MCF 10A (cell line): Measurements from ENCODE around the gene SP9. TPM values are rescaled to one million over a fixed set of nuclear protein-coding genes. Genes with fewer than 3 reads are reported as not detected.
A peak's percentile ranks its signal among the peaks of the same experiment; 100 is the strongest.
"Not testable (repeated sequence)": the region's sequence is repeated elsewhere in the genome, so short reads cannot be mapped to it uniquely, and the experiment has no call there.

Experiments used
- BruUV-seq: library from RNA; stranded (reverse); fragments of 400-500 nt; replicated peaks from 2 replicates; lab custom pipeline; 2021; lab: Mats Ljungman, UMichigan
- CTCF ChIA-PET: fragments of 300-600 bp; sonication (Branson Sonifier 250); formaldehyde crosslinking; extraction: SDS; loops from one replicate; lab custom pipeline; 2021; ENCODE audit warnings: antibody characterized with exemption, inconsistent platforms; lab: Yijun Ruan, JAX
- POLR2A ChIA-PET: fragments of 300-600, 350-650 bp; sonication (Branson Sonifier 250); formaldehyde crosslinking; extraction: SDS; loops from one replicate; lab custom pipeline; 2020; ENCODE audit warnings: antibody characterized with exemption, inconsistent platforms; lab: Yijun Ruan, JAX
- DNase-seq: peaks from one replicate; pipeline ENCODE4 v3.0.0-alpha.2; 2018; ENCODE audit not compliant: unreplicated experiment
- H3K27ac Mint-ChIP-seq: one replicate; pipeline ENCODE4 v1.8.0; 2022; ENCODE audit warnings: mild to moderate bottlenecking, low read depth, mixed read lengths; ENCODE audit not compliant: unreplicated experiment
- H3K27me3 Mint-ChIP-seq: one replicate; pipeline ENCODE4 v1.8.0; 2022; ENCODE audit warnings: mixed read lengths; ENCODE audit not compliant: insufficient read depth, unreplicated experiment
- H3K36me3 Mint-ChIP-seq: one replicate; pipeline ENCODE4 v1.8.0; 2022; ENCODE audit warnings: mild to moderate bottlenecking, moderate library complexity, mixed read lengths; ENCODE audit not compliant: insufficient read depth, unreplicated experiment
- H3K4me1 Mint-ChIP-seq: one replicate; pipeline ENCODE4 v1.8.0; 2022; ENCODE audit warnings: mixed read lengths; ENCODE audit not compliant: insufficient read depth, unreplicated experiment
- H3K4me3 Mint-ChIP-seq: one replicate; pipeline ENCODE4 v1.8.0; 2022; ENCODE audit warnings: mild to moderate bottlenecking, moderate library complexity, mixed read lengths; ENCODE audit not compliant: unreplicated experiment
- H3K9me3 Mint-ChIP-seq: one replicate; pipeline ENCODE4 v1.8.0; 2022; ENCODE audit warnings: mixed read lengths; ENCODE audit not compliant: unreplicated experiment
- intact Hi-C: fragments of 100-400 bp; cut with micrococcal nuclease; formaldehyde crosslinking; loops from 2 replicates; pipeline ENCODE4 v1.14.1; 2022
- total RNA-seq: library from RNA; stranded (reverse); gene quantifications from 2 replicates; pipeline ENCODE4 v1.2.3, GENCODE V29; 2022
- TF ChIP-seq, protein P1 (sequence below): fragments of 200-600 bp; IDR thresholded peaks from one replicate; pipeline ENCODE4 v1.8.0; 2022; ENCODE audit warnings: antibody characterized with exemption, mild to moderate bottlenecking; ENCODE audit not compliant: unreplicated experiment

Gene SP9
- total RNA-seq, 1 experiment from 2014 or later, result not detected

DNA sequence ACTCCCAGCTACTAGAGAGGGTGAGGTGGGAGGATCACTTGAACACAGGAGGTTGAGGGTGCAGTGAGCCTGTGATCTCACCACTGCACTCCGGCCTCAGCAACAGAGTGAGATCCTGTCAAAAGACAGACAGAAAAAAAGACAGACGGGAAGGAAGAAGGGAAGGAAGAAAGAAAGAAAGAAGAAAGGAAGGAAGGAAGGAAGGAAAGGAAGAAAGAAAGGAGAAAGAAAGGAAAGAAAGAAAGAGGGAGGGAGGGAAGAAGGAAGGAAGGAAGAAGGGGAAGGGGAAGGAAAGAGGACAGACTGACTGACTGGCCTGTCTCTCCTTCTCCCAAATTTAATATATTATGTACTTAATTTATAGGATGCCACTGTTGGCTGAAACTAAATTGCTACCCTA is 21.6 kb downstream of the SP9 start:
- Mint-ChIP-seq H3K9me3 (no peaks in the 10 kb centered on the region), H3K36me3 (no peaks in the 10 kb centered on the region), H3K27ac (peak overlapping the region; percentile 44), H3K27me3 (no peaks in the 10 kb centered on the region), H3K4me1 (no peaks in the 10 kb centered on the region), H3K4me3 (no peak overlapping the region)
- no peak for DNase-seq
- POLR2A ChIA-PET, result no interaction called here
- BruUV-seq, result no TSS peak
- intact Hi-C loops, result no loop called here
- CTCF ChIA-PET, result interaction anchor here (0.6 kb wide), 1 partner anchor 44 kb away, joined by 3 read pairs; no protein-coding TSS in a partner anchor
- TF ChIP-seq, protein P1, sequence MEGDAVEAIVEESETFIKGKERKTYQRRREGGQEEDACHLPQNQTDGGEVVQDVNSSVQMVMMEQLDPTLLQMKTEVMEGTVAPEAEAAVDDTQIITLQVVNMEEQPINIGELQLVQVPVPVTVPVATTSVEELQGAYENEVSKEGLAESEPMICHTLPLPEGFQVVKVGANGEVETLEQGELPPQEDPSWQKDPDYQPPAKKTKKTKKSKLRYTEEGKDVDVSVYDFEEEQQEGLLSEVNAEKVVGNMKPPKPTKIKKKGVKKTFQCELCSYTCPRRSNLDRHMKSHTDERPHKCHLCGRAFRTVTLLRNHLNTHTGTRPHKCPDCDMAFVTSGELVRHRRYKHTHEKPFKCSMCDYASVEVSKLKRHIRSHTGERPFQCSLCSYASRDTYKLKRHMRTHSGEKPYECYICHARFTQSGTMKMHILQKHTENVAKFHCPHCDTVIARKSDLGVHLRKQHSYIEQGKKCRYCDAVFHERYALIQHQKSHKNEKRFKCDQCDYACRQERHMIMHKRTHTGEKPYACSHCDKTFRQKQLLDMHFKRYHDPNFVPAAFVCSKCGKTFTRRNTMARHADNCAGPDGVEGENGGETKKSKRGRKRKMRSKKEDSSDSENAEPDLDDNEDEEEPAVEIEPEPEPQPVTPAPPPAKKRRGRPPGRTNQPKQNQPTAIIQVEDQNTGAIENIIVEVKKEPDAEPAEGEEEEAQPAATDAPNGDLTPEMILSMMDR, result no peak

DNA sequence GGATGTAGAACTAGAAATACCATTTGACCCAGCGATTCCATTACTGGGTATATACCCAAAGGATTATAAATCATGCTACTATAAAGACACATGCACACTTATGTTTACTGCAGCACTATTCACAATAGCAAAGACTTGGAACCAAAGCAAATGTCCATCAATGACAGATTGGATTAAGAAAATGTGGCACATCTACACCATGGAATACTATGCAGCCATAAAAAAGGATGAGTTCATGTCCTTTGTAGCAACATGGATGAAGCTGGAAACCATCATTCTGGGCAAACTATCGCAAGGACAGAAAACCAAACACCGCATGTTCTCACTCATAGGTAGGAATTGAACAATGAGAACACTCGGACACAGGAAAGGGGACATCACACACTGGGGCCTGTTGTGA is 24.9 kb downstream of the SP9 start:
- H3K9me3 Mint-ChIP-seq, H3K4me3 Mint-ChIP-seq, H3K4me1 Mint-ChIP-seq, H3K27me3 Mint-ChIP-seq, intact Hi-C loops, DNase-seq, H3K27ac Mint-ChIP-seq, BruUV-seq: not testable (repeated sequence)
- ChIA-PET CTCF (interaction anchor here (1.0 kb wide), 2 partner anchors 12 to 18 kb away, joined by 3 read pairs; no protein-coding TSS in a partner anchor), POLR2A (interaction anchor here (1.3 kb wide), 1 partner anchor 208 kb away, joined by 3 read pairs; no protein-coding TSS in a partner anchor)
- H3K36me3 Mint-ChIP-seq, result peaks cover 11% of the 10 kb centered on the region

DNA sequence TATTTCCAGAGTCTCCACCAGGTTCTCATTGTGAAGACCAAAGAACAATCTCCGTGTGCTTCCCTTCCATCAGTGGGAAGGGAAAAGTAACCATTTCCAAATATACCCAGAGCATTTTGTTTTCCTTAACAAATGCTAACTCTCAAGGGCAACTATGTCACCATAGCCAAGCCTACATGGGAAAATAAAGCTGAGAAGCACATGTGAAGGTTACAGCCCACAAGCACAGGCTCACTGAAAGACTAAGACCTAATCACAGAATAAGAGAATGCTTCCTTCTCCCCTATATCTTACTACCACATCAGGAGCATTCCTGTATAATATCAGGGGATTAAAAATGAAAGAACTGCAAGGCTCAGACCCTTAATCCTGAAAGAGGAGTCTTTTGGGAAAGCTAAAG is 28.2 kb downstream of the SP9 start:
- H3K4me1 Mint-ChIP-seq, result no peaks in the 10 kb centered on the region
- ChIA-PET POLR2A (interaction anchor here (0.5 to 1.6 kb wide), 3 partner anchors 8 to 37 kb away, joined by 3 to 4 read pairs (median 3); partner anchors contain the start of gene SCRN3), CTCF (interaction anchor here (0.6 to 1.3 kb wide), 3 partner anchors 12 to 960 kb away, joined by 3 to 4 read pairs (median 4); no protein-coding TSS in a partner anchor)
- intact Hi-C loops, result no loop called here
- H3K36me3 Mint-ChIP-seq, result peaks cover 42% of the 10 kb centered on the region
- H3K9me3 Mint-ChIP-seq, result peaks cover 8% of the 10 kb centered on the region
- TF ChIP-seq, protein P1, result no peak
- H3K4me3 Mint-ChIP-seq, result no peak overlapping the region
- H3K27ac Mint-ChIP-seq, result no peak overlapping the region
- H3K27me3 Mint-ChIP-seq, result no peaks in the 10 kb centered on the region
- BruUV-seq, result no TSS peak
- DNase-seq, result no peak

DNA sequence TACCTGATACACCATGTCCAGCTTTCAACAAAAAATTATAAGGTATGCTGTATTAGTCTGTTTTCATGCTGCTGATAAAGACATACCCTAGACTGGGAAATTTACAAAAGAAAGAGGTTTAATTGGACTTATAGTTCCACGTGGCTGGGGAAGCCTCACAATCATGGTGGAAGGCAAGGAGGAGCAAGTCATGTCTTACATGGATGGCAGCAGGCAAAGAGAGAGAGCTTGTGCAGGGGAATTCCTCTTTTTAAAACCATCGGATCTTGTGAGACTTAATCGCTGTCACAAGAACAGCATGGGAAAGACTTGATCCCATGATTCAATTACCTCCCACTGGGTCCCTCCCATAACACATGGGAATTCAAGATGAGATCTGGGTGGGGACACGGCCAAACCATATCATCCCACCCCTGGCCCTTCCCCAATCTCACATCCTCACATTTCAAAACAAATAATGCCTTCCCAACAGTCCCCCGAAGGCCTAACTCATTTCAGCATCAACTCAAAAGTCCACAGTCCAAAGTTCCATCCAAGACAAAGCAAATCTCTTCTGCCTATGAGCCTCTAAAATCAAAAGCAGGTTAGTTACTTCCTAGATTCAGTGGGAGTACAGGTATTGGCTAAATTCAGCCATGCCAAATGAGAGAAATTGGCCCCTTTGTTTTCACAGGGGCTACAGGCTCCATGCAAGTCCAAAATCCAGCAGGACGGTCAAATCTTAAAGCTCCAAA is 28.9 kb downstream of the SP9 start:
- H3K4me3 Mint-ChIP-seq, H3K4me1 Mint-ChIP-seq, H3K9me3 Mint-ChIP-seq, BruUV-seq, H3K27ac Mint-ChIP-seq, H3K27me3 Mint-ChIP-seq, intact Hi-C loops, DNase-seq: not testable (repeated sequence)
- CTCF ChIA-PET, result interaction anchor here (1.2 to 1.3 kb wide), 2 partner anchors 13 to 14 kb away, joined by 4 read pairs; no protein-coding TSS in a partner anchor
- POLR2A ChIA-PET, result interaction anchor here (1.6 kb wide), 1 partner anchor 32 kb away, joined by 4 read pairs; the partner anchor contains the start of gene SCRN3
- H3K36me3 Mint-ChIP-seq, result peaks cover 47% of the 10 kb centered on the region

DNA sequence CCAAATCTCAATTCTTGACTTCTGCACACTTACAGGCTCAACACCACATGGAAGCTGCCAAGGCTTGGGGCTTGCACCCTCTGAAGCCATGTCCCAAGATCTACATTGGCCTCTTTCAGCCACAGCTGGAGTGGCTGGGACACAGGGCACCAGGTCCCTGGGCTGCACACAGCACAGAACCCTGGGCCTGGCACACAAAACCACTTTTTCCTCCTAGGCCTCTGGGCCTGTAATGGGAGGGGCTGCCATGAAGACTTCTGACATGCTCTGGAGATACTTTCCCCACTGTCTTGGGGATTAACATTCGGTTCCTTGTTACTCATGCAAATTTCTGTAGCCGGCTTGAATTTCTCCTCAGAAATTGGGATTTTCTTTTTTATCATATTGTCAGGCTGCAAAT is 29.9 kb downstream of the SP9 start:
- intact Hi-C loops, result no loop called here
- POLR2A ChIA-PET, result no interaction called here

More for the DNA sequence above, 29.9 kb downstream of the SP9 start:
- H3K27me3 Mint-ChIP-seq, result no peaks in the 10 kb centered on the region
- no peak overlapping the region for H3K4me3 Mint-ChIP-seq
- CTCF ChIA-PET, result interaction anchor here (0.6 to 1.2 kb wide), 2 partner anchors 14 to 71 kb away, joined by 3 to 4 read pairs; no protein-coding TSS in a partner anchor
- no peak overlapping the region for H3K27ac Mint-ChIP-seq
- no peaks in the 10 kb centered on the region for H3K4me1 Mint-ChIP-seq
- peaks cover 55% of the 10 kb centered on the region for H3K36me3 Mint-ChIP-seq
- DNase-seq, result no peak
- TF ChIP-seq, protein P1, result no peak
- BruUV-seq, result no TSS peak
- peaks cover 8% of the 10 kb centered on the region for H3K9me3 Mint-ChIP-seq
